HG02852 (cell line): ENCODE data around the gene DACH1.
"Not testable (repeated sequence)": the region's sequence is repeated elsewhere in the genome, so short reads cannot be mapped to it uniquely, and the experiment has no call there.

ENCODE experiments used
- ATAC-seq: cut with Tn5 transposase; IDR thresholded peaks from one replicate; pipeline ENCODE4 v1.9.1; 2021; ENCODE audit warnings: mild to moderate bottlenecking, moderate library complexity; ENCODE audit not compliant: unreplicated experiment

Gene DACH1

GRCh38 chr13:71867131-71867814, at the start of gene DACH1:
Gene DACH1, minus strand, starts transcription at chr13:71867204.
- peak; percentile 64 for ATAC-seq

- ATAC-seq: no peak
These were observed 46.7 kb upstream of the DACH1 start for GRCh38 chr13:71913717-71914116.

- ATAC-seq: no peak
These were observed 45.5 kb upstream of the DACH1 start for GRCh38 chr13:71912524-71912923.

GRCh38 chr13:71906448-71906847, 39.4 kb upstream of the DACH1 start:
- ATAC-seq: no peak

GRCh38 chr13:71902676-71903075, 35.7 kb upstream of the DACH1 start:
- ATAC-seq: no peak

- not testable (repeated sequence) for ATAC-seq
These were observed 26.5 kb upstream of the DACH1 start for GRCh38 chr13:71893506-71893905.

- no peak for ATAC-seq
These were observed 19.9 kb upstream of the DACH1 start for GRCh38 chr13:71886880-71887279.

- ATAC-seq: no peak
These were observed 15.1 kb upstream of the DACH1 start for GRCh38 chr13:71882120-71882519.

- no peak for ATAC-seq
These were observed 13.9 kb upstream of the DACH1 start for GRCh38 chr13:71880753-71881541.

- no peak for ATAC-seq
These were observed 12.9 kb upstream of the DACH1 start for GRCh38 chr13:71879808-71880344.

- peak; percentile 70 for ATAC-seq
These were observed 12.1 kb upstream of the DACH1 start for GRCh38 chr13:71879129-71879535.

- ATAC-seq: no peak
These were observed 10.3 kb upstream of the DACH1 start for GRCh38 chr13:71877256-71877653.

GRCh38 chr13:71876648-71877255, 9.7 kb upstream of the DACH1 start:
- peak; percentile 46 for ATAC-seq

GRCh38 chr13:71875823-71876222, 8.8 kb upstream of the DACH1 start:
- ATAC-seq: peak; percentile 57

- no peak for ATAC-seq
These were observed 7.5 kb upstream of the DACH1 start for GRCh38 chr13:71874458-71874857.

- no peak for ATAC-seq
These were observed 6.6 kb upstream of the DACH1 start for GRCh38 chr13:71873418-71874247.

- no peak for ATAC-seq
These were observed 4.8 kb upstream of the DACH1 start for GRCh38 chr13:71871844-71872243.

GRCh38 chr13:71871176-71871754, 4.3 kb upstream of the DACH1 start:
- no peak for ATAC-seq

- ATAC-seq: no peak
These were observed 3.1 kb upstream of the DACH1 start for GRCh38 chr13:71870100-71870499.

- ATAC-seq: no peak
These were observed 2.3 kb upstream of the DACH1 start for GRCh38 chr13:71869274-71869673.
